Mucosa of stomach (tissue), 1 donor: ENCODE data around the gene MDC1.
A peak's percentile ranks its signal among the peaks of the same experiment; 100 is the strongest.

ENCODE experiments used
- H3K27me3 ChIP-seq: one replicate; pipeline ENCODE4 v1.7.0; 2013; ENCODE audit warnings: mild to moderate bottlenecking, low read length; ENCODE audit not compliant: control insufficient read depth, insufficient read depth
- H3K36me3 ChIP-seq: one replicate; pipeline ENCODE4 v1.7.0; 2013; ENCODE audit warnings: low read length; ENCODE audit not compliant: control insufficient read depth, insufficient read depth
- H3K4me1 ChIP-seq: one replicate; pipeline ENCODE4 v1.7.0; 2013; ENCODE audit warnings: mild to moderate bottlenecking, low read length; ENCODE audit not compliant: control insufficient read depth, insufficient read depth
- H3K4me3 ChIP-seq: one replicate; pipeline ENCODE4 v1.7.0; 2013; ENCODE audit warnings: low read length
- H3K9ac ChIP-seq: one replicate; pipeline ENCODE4 v1.7.0; 2013; ENCODE audit warnings: mild to moderate bottlenecking, low read length, moderate library complexity
- H3K9me3 ChIP-seq: one replicate; pipeline ENCODE4 v1.7.0; 2013; ENCODE audit warnings: mild to moderate bottlenecking, low read length, moderate library complexity; ENCODE audit not compliant: control insufficient read depth
- donor health status: Pancreatic carcinoma.

MDC1 gene

DNA sequence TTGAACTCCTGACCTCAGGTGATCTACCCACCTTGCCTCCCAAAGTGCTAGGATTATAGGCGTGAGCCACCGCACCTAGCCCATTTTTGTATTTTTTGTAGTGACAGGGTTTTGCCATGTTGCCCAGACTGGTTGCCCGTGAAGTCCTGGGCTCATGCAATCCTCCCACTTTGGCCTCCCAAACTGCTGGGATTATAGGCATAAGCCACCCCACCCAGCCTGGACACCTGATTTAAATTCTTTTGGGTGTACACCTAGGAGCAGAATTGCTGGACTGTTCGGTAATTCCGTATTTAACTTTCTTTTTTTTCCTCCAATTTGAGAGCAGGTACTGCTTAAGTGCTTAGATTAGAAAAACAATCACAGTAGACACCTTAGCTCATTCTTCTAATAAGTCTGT is 20.6 kb downstream of the MDC1 start:
- H3K9ac ChIP-seq = no peak overlapping the region
- H3K4me1 ChIP-seq = no peaks in the 10 kb centered on the region
- no peaks in the 10 kb centered on the region for H3K36me3 ChIP-seq

DNA sequence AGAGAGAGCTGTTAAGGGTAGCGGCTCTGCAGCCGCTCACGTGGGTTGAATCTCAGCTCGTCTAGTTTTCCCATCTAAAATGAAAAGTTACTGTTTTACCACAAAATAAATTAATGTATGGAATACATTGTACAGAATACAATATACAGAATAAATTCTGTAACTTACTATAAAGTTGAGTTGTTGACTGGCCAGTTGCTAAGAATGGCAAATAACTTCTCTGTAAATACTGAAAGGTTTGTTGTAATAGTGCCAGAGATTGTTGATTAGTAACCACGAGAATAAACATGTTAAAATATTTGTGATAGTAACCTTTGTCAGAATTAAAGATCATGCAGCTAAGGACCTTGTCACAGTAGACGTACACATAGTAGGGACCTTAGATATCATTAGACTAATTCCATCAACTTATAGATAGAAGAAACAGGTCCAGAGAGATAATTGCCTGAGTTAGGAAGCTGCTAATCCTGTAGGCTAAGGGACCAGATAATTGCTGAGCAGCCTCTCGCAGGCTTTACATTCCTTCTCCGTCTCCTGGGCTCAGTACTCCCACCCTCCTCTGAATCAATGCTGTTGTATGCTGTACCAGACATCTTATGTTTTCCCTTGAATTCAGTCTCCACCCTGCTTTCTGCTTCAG is 25.8 kb downstream of the MDC1 start:
- H3K9ac ChIP-seq = peak overlapping the region; percentile 50
- no peaks in the 10 kb centered on the region for H3K36me3 ChIP-seq
- H3K9me3 ChIP-seq = no peaks in the 10 kb centered on the region
- H3K27me3 ChIP-seq = peaks cover 3% of the 10 kb centered on the region
- H3K4me3 ChIP-seq = peak overlapping the region; percentile 74
- peaks cover 23% of the 10 kb centered on the region for H3K4me1 ChIP-seq

More for the DNA sequence above, 20.6 kb downstream of the MDC1 start:
- Histone ChIP-seq H3K9me3 (no peaks in the 10 kb centered on the region), H3K27me3 (no peaks in the 10 kb centered on the region), H3K4me3 (no peak overlapping the region)

DNA sequence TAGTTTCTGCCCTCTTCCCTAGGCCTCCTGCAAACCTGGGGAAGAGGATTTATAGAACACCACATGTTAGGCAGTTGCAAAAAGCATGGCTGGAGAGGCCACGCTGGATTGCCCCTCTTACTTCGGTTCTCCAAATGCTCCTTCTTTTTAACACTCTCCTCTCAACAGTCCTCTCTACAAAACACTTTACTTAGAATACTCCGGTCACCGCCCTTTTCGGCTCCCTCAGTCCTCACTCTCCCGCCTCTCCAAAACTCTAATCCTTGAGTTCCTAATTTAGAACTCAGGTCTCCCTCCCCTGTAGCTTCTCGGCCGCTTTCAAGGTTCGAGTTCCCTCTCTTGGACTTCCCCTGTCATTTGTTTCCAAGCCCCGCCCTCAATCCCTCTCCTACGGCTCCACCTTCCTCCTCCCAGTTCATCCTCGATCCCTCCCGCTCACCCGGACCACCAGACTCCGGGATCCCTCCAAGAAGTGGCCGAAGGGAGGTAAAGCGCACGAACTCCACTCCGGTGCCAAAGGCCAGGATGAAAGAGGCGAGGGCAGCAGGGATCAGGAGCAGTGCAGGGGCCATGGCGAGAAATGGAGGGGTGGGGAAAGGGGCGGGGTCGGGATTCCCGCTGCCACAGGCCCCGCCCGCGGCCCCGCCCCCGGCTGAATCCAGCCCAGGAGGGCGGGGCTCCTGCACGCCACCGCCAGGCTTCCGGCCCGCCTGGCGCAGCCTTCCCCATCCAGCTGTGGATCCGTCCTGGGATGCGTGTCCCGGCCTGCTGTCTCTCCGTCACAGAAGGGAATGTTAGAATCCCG is 26.5 kb downstream of the MDC1 start, which contains the start of gene NRM:
Gene NRM, minus strand, starts transcription at position 582 of the 805 bp plus-strand sequence. Its CDS starts 10 bp downstream, at position 572.
- H3K4me3 ChIP-seq = peak within 1 kb of the TSS; percentile 74
- H3K4me1 ChIP-seq = peaks cover 28% of the 10 kb centered on the region
- no peaks in the 10 kb centered on the region for H3K9me3 ChIP-seq

DNA sequence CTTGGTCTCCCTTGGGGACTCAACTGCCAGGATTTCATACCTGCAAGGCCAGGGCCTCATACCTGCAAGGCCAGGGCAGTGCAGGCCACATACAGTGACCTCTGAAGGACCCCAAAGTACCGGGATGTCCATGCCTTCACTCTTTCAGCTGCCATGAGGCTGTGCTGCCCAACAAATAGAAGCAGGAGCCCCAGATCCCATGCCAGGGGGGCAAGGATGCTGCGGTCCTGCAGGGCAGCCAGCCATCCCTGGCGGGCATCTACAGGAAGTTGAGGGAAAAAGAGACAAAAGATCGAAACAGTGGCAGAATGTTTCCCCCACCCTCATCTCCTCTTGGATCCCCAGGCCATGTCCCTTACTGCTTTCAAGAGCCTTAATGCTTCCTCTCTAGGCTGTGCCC is 27.1 kb downstream of the MDC1 start:
- Histone ChIP-seq H3K9ac (peak overlapping the region; percentile 50), H3K9me3 (no peaks in the 10 kb centered on the region), H3K4me1 (peaks cover 34% of the 10 kb centered on the region), H3K36me3 (no peaks in the 10 kb centered on the region), H3K27me3 (peaks cover 3% of the 10 kb centered on the region), H3K4me3 (peak overlapping the region; percentile 74)

More for the DNA sequence above, 26.5 kb downstream of the MDC1 start, which contains the start of gene NRM:
- H3K27me3 ChIP-seq = peaks cover 3% of the 10 kb centered on the region
- H3K36me3 ChIP-seq = no peaks in the 10 kb centered on the region
- peak within 1 kb of the TSS; percentile 50 for H3K9ac ChIP-seq

DNA sequence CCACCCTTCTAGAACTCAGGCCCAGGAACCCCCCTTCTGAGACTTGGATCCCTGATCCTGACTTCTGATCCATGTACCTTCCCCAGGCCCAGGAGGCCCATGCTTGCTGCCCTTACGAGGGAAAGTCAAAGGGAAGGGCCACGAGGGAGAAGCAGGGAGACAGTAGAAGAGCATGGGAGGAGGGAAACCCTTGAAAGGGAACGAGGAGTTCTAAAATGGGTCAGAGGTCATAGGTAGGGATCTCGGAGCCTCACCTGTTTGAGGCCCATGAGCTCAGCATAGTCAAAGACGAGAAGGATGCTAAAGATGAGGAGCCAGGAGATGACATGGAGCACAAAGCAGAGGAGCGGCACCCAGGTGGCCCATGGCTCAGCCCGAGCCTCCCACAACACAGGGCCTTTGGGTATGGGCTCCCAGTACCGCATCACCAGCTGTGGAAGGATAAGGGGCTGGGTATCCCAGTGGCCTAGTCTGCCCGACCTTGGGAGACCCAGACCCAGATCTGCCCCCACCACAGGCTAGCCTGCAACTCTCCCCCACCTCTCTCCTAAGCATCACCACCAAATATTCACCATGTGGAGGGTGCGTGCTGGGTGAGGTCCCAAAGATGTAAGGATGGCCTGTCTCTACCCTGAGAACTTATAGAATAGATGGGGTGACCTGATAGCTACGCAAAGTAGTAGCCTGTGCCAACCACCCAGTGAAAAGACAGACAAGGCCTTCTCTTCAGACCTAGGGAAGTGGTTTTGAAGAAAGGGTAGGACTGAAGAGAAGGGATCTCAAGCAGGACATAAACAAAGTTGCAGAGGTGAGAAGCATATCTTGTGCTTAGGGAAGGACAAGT is 27.8 kb downstream of the MDC1 start:
- H3K4me1 ChIP-seq = peaks cover 37% of the 10 kb centered on the region

DNA sequence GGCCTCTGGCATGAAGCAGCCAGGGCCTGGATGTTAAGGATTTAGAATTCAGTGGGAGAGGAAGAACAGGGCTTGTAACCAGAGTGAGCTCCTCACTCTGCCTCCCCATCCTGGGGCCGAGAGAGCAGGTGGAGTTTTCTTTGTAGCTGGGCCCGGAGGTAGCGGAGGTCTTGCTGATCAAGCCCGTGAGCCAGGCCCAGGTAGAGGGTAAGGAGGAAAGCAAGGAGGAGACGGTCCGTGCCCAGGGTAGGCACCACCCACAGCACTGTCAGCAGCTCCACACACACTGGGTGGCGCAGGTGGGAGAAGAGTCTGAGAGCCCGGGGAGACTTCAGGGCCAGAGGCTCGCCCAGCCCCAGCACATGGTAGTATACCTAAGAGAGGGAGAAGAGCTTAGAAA is 28.5 kb downstream of the MDC1 start:
- Histone ChIP-seq H3K4me1 (peaks cover 37% of the 10 kb centered on the region), H3K4me3 (no peak overlapping the region), H3K9ac (no peak overlapping the region)

More for the DNA sequence above, 27.8 kb downstream of the MDC1 start:
- no peaks in the 10 kb centered on the region for H3K9me3 ChIP-seq
- H3K27me3 ChIP-seq = peaks cover 3% of the 10 kb centered on the region
- H3K36me3 ChIP-seq = no peaks in the 10 kb centered on the region
- no peak overlapping the region for H3K4me3 ChIP-seq
- no peak overlapping the region for H3K9ac ChIP-seq

DNA sequence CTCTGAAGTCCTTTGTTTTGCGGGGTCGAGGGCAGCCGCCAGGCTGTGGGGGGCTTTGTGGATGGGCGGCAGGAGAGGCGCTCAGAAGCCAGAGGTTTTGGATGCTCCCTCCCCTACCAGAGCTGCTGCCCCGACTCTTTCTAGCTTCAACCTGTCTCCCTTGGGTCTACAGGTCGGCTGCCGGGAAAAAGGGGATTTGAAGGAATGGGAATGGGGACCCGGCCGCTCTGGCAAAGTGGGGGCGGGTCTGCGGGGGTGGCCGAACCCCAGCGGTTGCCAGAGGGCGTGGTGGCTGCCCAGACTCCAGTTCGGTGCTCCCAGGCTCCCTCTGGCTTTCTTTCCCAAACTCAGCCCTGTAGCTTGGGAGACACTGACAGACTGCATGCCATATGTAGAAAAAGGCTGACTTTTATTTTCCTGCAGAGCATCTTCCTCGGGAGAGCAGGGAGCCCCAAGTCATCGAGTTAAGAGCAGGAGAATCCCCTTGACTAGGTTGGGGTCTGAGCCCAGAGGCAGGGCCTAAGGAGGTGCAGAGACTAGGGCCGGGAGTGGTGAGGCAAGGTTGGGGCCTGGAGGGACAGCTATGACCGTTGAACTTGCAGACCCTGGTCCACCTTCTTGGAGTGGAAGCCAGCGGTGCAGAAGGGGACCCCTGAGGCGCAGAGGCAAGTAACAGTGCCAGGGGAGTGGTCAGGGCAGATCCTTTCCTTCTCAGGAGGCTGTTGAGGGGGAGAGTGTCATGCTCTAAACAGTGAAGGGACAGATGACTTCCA is 29.2 kb downstream of the MDC1 start:
- Histone ChIP-seq H3K4me1 (peaks cover 37% of the 10 kb centered on the region), H3K9me3 (no peaks in the 10 kb centered on the region), H3K9ac (peak overlapping the region; percentile 71), H3K4me3 (no peak overlapping the region), H3K27me3 (peaks cover 3% of the 10 kb centered on the region), H3K36me3 (no peaks in the 10 kb centered on the region)

More for the DNA sequence above, 28.5 kb downstream of the MDC1 start:
- Histone ChIP-seq H3K27me3 (peaks cover 3% of the 10 kb centered on the region), H3K36me3 (no peaks in the 10 kb centered on the region), H3K9me3 (no peaks in the 10 kb centered on the region)

DNA sequence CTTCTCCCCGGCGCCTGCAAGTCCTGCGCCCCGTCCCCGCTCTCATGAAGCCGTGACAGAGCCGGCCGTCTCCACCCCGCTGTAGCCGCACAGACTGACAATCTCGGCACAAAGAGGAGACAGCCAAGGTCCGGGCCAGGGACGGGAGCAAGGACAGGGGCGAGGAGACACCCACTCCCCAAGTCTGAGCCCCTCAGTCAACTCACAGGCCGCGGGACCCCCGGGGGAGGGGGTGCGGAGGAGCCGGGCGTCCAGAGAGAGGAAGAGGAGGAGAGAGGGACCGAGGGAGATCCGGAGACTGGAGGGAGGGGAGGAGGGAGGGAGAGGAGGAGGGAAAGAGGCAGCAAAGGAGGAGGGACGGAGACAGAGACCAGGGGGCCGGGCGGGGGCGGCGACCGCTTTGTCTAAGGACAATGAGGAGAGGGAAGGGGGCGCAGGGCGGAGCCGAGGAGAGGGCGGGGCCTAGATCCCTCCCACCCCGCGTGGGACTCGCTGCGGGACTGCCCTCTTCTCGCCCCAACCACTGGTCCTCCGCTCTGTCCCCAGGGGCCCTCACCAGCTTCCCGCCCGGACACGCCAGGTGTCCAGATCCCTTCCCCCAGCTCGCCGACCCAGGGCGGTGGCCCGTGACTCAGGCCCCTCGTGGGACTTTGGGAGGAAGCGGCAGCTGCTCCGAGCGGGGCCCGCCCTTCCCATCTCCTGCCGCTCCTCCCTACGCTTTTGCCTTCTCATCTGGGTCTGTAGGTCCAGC is 30.0 kb downstream of the MDC1 start:
- H3K9ac ChIP-seq = peak overlapping the region; percentile 71
- no peaks in the 10 kb centered on the region for H3K9me3 ChIP-seq
- H3K27me3 ChIP-seq = peaks cover 3% of the 10 kb centered on the region
- peak overlapping the region; percentile 61 for H3K4me3 ChIP-seq
- H3K4me1 ChIP-seq = peaks cover 43% of the 10 kb centered on the region
- H3K36me3 ChIP-seq = no peaks in the 10 kb centered on the region

DNA sequence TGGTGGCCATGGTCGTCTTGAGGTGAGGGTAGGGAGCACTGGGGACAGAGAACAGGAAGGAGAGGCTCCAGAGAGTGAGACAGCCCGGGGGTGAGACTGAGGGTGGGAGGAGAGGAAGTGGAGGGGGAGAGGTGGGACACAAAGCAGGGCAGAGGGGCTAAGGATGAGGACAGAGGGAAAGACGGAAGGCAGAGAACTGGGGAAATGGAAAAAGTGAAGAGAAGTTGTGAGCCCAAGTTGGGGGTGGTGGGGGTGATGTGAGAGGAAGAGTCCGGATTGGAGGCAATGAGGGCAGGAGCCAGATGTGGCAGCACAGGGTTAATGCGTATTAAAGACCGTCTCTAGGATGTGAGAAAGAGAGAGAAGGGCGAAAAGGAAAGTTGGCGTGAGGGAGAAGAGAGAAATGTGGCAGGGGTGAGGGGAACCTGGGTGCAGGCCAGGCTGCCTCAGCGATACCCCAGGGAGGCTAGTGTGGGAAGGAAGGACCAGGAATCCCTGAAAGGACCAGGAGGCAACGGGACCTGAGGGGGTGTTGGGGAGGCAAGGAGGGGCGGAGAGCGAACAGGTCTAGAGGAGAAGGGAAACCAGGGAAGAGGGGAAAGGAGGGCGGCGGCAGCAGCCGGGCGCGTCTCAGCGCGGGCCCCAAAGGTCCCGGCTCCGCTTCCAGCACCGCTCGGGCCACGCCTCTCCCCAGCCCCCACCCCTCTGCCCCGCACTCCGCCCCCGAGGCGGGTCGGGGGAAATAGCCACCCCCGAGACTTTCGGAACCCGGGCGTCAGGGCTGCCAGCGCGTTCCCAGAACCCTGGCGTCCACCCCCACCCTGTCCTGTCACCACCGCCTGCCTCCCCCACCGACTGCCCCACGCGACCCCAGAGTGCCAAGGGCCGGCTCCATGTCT is 30.8 kb downstream of the MDC1 start, which contains the start of gene PPP1R18:
Gene PPP1R18, minus strand, starts transcription at position 637 of the 899 bp plus-strand sequence. Its CDS starts 627 bp downstream, at position 10.
- peak within 1 kb of the TSS; percentile 71 for H3K9ac ChIP-seq
- peaks cover 43% of the 10 kb centered on the region for H3K4me1 ChIP-seq
- peaks cover 3% of the 10 kb centered on the region for H3K27me3 ChIP-seq
- peak within 1 kb of the TSS; percentile 61 for H3K4me3 ChIP-seq
- H3K36me3 ChIP-seq = no peaks in the 10 kb centered on the region
- no peaks in the 10 kb centered on the region for H3K9me3 ChIP-seq
